GM12892 (cell line): Measurements from ENCODE around the gene GRAMD1C.
A peak's percentile ranks its signal among the peaks of the same experiment; 100 is the strongest.

Experiments
- DNase-seq: peaks from one replicate; pipeline ENCODE4 v3.0.0; 2011; ENCODE audit not compliant: insufficient read length
- FAIRE-seq: peaks from 2 replicates; lab custom pipeline; 2011; peaks lifted over from hg19 to GRCh38; lab: Jason Lieb, UNC
- POLR2A ChIP-seq: IDR thresholded peaks from 2 replicates; pipeline ENCODE4 v1.6.1; 2011; ENCODE audit warnings: low read depth, low read length, control low read depth
- POLR2AphosphoS5 ChIP-seq: IDR thresholded peaks from 2 replicates; pipeline ENCODE4 v1.6.1; 2011; ENCODE audit warnings: low read depth, low read length, control low read depth
- TAF1 ChIP-seq: IDR thresholded peaks from 2 replicates; pipeline ENCODE4 v1.6.1; 2011; ENCODE audit warnings: low read depth, mild to moderate bottlenecking, control low read depth, low read length, borderline replicate concordance

GRAMD1C gene

DNA sequence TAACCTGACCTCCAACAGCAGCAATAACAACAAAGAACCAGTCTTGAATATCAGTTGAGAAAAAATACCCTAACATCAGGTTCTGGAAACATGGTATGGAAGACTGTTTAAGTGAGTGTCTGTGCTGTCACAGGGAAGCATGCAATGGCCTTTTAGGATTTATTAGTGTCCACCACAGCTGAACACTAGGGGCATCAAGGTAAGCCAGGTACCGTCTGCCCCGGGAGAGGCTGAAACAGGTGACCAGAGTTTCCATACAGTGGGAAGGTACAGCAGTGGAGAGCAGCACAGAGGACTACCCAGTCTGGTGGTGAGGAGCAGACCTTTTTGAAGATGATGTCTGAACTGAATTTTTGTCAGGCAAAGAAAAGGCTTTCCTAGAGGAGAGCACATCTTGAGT, 127.6 kb downstream of the GRAMD1C start:
- TF ChIP-seq TAF1 (no peak), POLR2AphosphoS5 (no peak)
- FAIRE-seq = no peak
- DNase-seq = no peak

DNA sequence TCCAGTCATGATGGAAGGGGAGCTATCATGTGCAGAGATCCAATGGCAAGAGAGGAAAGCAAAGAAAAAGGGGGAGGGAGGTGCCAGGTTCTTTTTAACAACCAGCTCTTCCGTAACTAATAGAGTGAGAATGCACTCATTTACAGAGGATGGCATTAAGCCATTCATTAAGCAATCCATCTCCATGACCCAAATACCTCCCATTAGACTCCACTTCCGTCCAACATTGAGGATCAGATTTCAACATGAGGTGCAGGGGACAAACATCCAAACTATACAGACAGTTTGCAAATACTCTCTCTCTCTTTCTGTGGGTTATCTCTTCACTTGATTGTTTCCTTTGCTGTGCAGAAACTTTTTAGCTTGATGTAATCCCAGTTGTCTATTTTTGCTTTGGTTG, 130.4 kb downstream of the GRAMD1C start:
- DNase-seq (no peak), FAIRE-seq (no peak)
- TF ChIP-seq POLR2AphosphoS5 (no peak), POLR2A (no peak), TAF1 (no peak)

DNA sequence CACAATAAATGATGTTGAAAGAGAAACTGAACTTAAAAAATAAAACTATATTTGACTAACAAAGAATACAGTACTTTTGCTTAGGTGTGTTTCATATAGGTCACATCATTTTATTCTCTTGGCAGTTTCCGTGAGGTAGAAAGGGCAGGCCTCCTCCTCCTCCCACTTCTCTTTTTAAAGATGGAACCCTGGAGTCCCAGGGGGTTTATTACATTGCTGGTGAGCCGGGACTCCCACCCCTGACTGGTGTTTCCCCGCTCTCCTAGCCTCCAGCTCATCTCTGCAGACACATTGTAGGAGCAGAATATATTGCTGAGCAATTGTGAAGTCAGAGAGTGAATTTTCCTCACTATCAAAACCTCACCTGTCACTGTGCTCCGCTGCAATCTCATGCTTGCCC, 139.2 kb downstream of the GRAMD1C start:
- DNase-seq (no peak), FAIRE-seq (peak; percentile 86)

DNA sequence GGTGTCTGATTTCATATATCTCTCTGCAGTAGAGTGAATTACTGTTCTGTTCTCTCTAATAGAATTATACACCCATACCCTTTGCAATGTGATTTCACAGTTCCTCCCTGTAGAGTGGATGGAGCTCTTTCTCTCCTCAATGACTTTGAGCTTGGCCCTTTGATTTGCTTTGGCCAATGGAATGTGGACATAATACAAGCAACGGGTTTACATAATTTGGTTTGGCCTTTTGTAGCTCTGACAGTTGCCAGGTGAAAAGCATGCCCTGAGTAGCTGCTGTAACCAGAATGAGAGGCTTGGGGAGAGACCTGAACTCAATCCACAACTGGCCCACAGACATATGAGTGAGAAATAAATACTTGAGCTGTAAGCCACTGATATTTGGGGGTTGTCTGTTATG, 141.3 kb downstream of the GRAMD1C start:
- TF ChIP-seq POLR2AphosphoS5 (no peak), TAF1 (no peak), POLR2A (no peak)
- FAIRE-seq (no peak), DNase-seq (no peak)

More for the DNA sequence above, 139.2 kb downstream of the GRAMD1C start:
- TF ChIP-seq POLR2A = no peak
- TF ChIP-seq POLR2AphosphoS5 = no peak
- no peak for TF ChIP-seq TAF1

DNA sequence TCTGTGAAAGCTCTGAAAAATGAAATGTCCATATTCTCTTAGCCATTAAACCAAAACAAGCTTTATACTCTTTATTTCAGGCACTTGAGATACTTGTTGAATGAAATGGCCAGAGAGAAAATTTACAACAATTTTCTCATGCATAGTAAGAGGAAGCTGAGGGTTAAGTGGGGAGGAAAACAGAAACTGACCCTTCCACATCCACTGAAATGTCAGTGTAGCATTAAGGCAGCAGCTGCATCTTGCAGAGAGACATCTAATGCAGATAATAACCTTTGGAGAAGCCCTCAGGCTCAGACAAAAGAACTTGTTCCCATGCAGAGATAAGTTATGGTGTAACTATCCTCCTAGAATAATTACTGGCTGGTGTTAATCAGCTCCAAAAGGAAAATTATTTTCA, 143.2 kb downstream of the GRAMD1C start:
- no peak for TF ChIP-seq POLR2A
- no peak for TF ChIP-seq TAF1
- TF ChIP-seq POLR2AphosphoS5 = no peak
- DNase-seq (no peak), FAIRE-seq (no peak)

DNA sequence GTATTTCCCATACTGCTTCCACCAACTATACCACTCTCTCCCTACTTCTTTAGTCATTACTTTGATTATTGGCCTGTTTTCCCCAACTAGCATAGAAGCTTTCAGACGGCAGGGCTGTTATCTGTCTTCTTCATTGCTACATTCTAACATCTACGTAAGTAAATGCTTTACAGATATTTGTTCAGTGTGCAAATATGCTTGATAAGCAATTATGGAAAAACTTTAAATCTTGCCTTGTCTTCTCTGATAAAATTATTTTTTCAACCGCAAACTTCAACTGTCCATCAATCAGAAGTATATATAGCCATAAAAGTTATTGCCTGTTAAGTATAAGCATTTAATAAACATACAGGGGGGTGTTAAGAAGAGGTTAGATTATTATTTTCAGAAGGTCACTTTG, 145.0 kb downstream of the GRAMD1C start:
- no peak for FAIRE-seq
- no peak for TF ChIP-seq TAF1
- TF ChIP-seq POLR2A = no peak
- TF ChIP-seq POLR2AphosphoS5 = no peak
- no peak for DNase-seq

DNA sequence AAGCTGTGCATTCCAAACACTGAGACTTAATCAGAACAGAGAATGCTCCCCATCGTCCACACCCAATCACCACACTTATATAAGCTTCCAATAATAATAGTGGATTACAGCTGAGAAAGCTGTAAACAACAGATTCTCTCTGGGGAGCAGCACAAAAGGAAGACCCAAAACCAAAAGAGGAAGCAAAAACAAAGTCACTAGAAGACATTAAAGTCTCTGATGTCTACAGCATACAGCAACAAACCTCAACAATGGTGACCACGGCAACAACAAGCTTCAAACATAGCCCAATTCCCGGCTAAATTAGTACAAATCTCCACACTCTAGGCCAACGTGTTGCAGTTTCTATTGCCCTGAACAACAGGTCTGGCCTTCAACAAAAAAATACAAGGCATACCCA, 147.0 kb downstream of the GRAMD1C start:
- TF ChIP-seq TAF1 (no peak), POLR2AphosphoS5 (no peak), POLR2A (no peak)
- DNase-seq (no peak), FAIRE-seq (no peak)
